Panc1 (cell line): ENCODE measurements around the gene NNAT.

Experiments
- CTCF ChIP-seq: fragments of 450-650 bp; IDR thresholded peaks from 2 replicates; pipeline ENCODE4 v1.5.1; 2017; ENCODE audit warnings: mild to moderate bottlenecking
- POLR2AphosphoS5 ChIP-seq: IDR thresholded peaks from 2 replicates; pipeline ENCODE4 v1.6.1; 2012; ENCODE audit warnings: mild to moderate bottlenecking, low read depth, low read length, moderate library complexity
- REST ChIP-seq, 2 experiments: IDR thresholded peaks; 2 replicates each; pipeline ENCODE4 v1.6.1; 2011 to 2012; ENCODE audit warnings: low read depth in 2 of 2, control low read depth in 1 of 2, low read length in 1 of 2, mild to moderate bottlenecking in 1 of 2, moderate library complexity in 1 of 2; ENCODE audit not compliant: insufficient read depth in 1 of 2

GRCh38 chr20:37558306-37558705 lies 37.3 kb downstream of the NNAT start:
- TF ChIP-seq CTCF (no peak), POLR2AphosphoS5 (no peak), REST (IDR thresholded peaks at IDR 0.05; ENCODE audit: insufficient read depth in 1 of 2, low read depth in 2 of 2, low read length in 1 of 2) (no peak)
